A549 (cell line): ENCODE data around the gene ING5. TPM values are rescaled to one million over a fixed set of nuclear protein-coding genes. Genes with fewer than 3 reads are reported as not detected.

ENCODE experiments used
- ATAC-seq, 2 experiments: fragments of 200-7000 bp in 1 of 2; fragments of >200 bp in 1 of 2; cut with Nextera tagmentation in 1 of 2; cut with Tn5 transposase in 1 of 2; 3 replicates each; pipeline versions ENCODE4 v1.8.0 to v1.9.1; 2018 to 2020; ENCODE audit warnings: mild to moderate bottlenecking in 1 of 2, moderate library complexity in 1 of 2
- CTCF ChIA-PET: fragments of 300-600 bp; sonication (Branson Sonifier 250); formaldehyde crosslinking; extraction: SDS; loops from one replicate; lab custom pipeline; 2021; ENCODE audit warnings: antibody characterized with exemption, inconsistent platforms; lab: Yijun Ruan, JAX
- POLR2A ChIA-PET: fragments of 350-600 bp; formaldehyde crosslinking; extraction: SDS; loops from one replicate; lab custom pipeline; 2021; ENCODE audit warnings: antibody characterized with exemption, inconsistent platforms; lab: Yijun Ruan, JAX
- DNase-seq, 2 experiments: peaks; one replicate each; pipeline versions ENCODE4 v3.0.0 to v3.0.0-alpha.2; 2011 to 2016; ENCODE audit warnings: low read depth in 1 of 2, low spot score in 1 of 2
- FAIRE-seq: peaks from 2 replicates; lab custom pipeline; 2011; peaks lifted over from hg19 to GRCh38; lab: Jason Lieb, UNC
- H3K27ac ChIP-seq, 2 experiments: fragments of >200 bp; sonication (Bioruptor Twin); formaldehyde crosslinking; 3 replicates each; pipeline ENCODE4 v1.5.1; 2016 to 2017
- H3K4me1 ChIP-seq: fragments of >200 bp; sonication (Bioruptor Twin); formaldehyde crosslinking; 3 replicates; pipeline ENCODE4 v1.6.1; 2016
- H3K4me2 ChIP-seq: fragments of >200 bp; sonication (Bioruptor Twin); formaldehyde crosslinking; 3 replicates; pipeline ENCODE4 v1.6.1; 2016
- H3K4me3 ChIP-seq: fragments of >200 bp; sonication (Bioruptor Twin); formaldehyde crosslinking; 3 replicates; pipeline ENCODE4 v1.5.1; 2016
- H3K9me3 ChIP-seq: fragments of >200 bp; sonication (Bioruptor Twin); formaldehyde crosslinking; 3 replicates; pipeline ENCODE4 v1.6.1; 2016
- BCL3 ChIP-seq: fragments of >200 bp; sonication (Bioruptor Twin); formaldehyde crosslinking; IDR thresholded peaks from 3 replicates; pipeline ENCODE4 v1.6.1; 2016
- EHMT2 ChIP-seq: fragments of 200-600 bp; sonication (generic); IDR thresholded peaks from 2 replicates; pipeline ENCODE4 v1.6.1; 2016; ENCODE audit warnings: antibody characterized with exemption, low read depth, mild to moderate bottlenecking, moderate library complexity
- ELK1 ChIP-seq: fragments of 150-350 bp; IDR thresholded peaks from 2 replicates; pipeline ENCODE4 v1.6.1; 2014; ENCODE audit warnings: low read depth, mild to moderate bottlenecking, low read length
- EP300 ChIP-seq, 2 experiments: fragments of >200 bp; sonication (Bioruptor Twin); formaldehyde crosslinking; IDR thresholded peaks; 2 replicates in 1 of 2; 3 replicates in 1 of 2; pipeline ENCODE4 v1.6.1; 2016 to 2017
- ESRRA ChIP-seq: fragments of 150-350 bp; IDR thresholded peaks from 2 replicates; pipeline ENCODE4 v1.6.1; 2014; ENCODE audit warnings: mild to moderate bottlenecking, low read length, borderline replicate concordance
- FOSB ChIP-seq: fragments of 250-450 bp; sonication (Bioruptor Pico); IDR thresholded peaks from 2 replicates; pipeline ENCODE4 v1.5.0; 2020; ENCODE audit warnings: mild to moderate bottlenecking, moderate library complexity
- FOSL2 ChIP-seq, 2 experiments: fragments of 450-650 bp in 1 of 2; fragments of >200 bp in 1 of 2; sonication (Bioruptor Twin) in 1 of 2; formaldehyde crosslinking; IDR thresholded peaks; 2 replicates each; pipeline versions ENCODE4 v1.5.0 to v1.6.1; 2016 to 2020; ENCODE audit warnings: mild to moderate bottlenecking in 1 of 2, moderate library complexity in 1 of 2
- FOXS1 ChIP-seq: fragments of 250-450 bp; sonication (Bioruptor Pico); IDR thresholded peaks from 2 replicates; pipeline ENCODE4 v1.5.0; 2020; ENCODE audit warnings: mild to moderate bottlenecking, moderate library complexity
- HEYL ChIP-seq: fragments of 250-450 bp; sonication (Bioruptor Pico); IDR thresholded peaks from 2 replicates; pipeline ENCODE4 v1.8.0; 2021; ENCODE audit warnings: mild to moderate bottlenecking, moderate library complexity
- KDM1A ChIP-seq: fragments of 200-600 bp; sonication (generic); IDR thresholded peaks from 2 replicates; pipeline ENCODE4 v1.6.1; 2016; ENCODE audit warnings: low read depth, mild to moderate bottlenecking
- MAFK ChIP-seq: fragments of 450-650 bp; IDR thresholded peaks from 2 replicates; pipeline ENCODE4 v1.6.1; 2014; ENCODE audit not compliant: partially characterized antibody
- MAZ ChIP-seq: fragments of 150-350 bp; IDR thresholded peaks from 2 replicates; pipeline ENCODE4 v1.6.1; 2014; ENCODE audit warnings: antibody characterized with exemption, low read depth, low read length, borderline replicate concordance
- NFE2L2 ChIP-seq: fragments of 150-350 bp; conservative IDR thresholded peaks from 2 replicates; pipeline ENCODE4 v1.6.1; 2014; ENCODE audit warnings: low read length
- POLR2A ChIP-seq: IDR thresholded peaks from 2 replicates; pipeline ENCODE4 v1.6.1; 2012; ENCODE audit warnings: mild to moderate bottlenecking, low read length
- RCOR1 ChIP-seq: fragments of 150-350 bp; IDR thresholded peaks from 2 replicates; pipeline ENCODE4 v1.6.1; 2014; ENCODE audit warnings: antibody characterized with exemption, low read length, low read depth
- RFX5 ChIP-seq: fragments of 450-650 bp; IDR thresholded peaks from 2 replicates; pipeline ENCODE4 v1.7.1; 2014; ENCODE audit warnings: antibody characterized with exemption, mild to moderate bottlenecking, moderate library complexity
- SMC3 ChIP-seq: fragments of >200 bp; sonication (Bioruptor Twin); formaldehyde crosslinking; IDR thresholded peaks from 3 replicates; pipeline ENCODE4 v1.6.1; 2018; ENCODE audit warnings: inconsistent platforms
- TFCP2L1 ChIP-seq: fragments of 250-450 bp; sonication (Bioruptor Pico); IDR thresholded peaks from 2 replicates; pipeline ENCODE4 v1.5.0; 2021; ENCODE audit warnings: mild to moderate bottlenecking
- TP53 ChIP-seq: fragments of 250-450 bp; sonication (Bioruptor Pico); IDR thresholded peaks from 2 replicates; pipeline ENCODE4 v1.5.0; 2021; ENCODE audit warnings: mild to moderate bottlenecking, moderate library complexity
- USF2 ChIP-seq: fragments of 450-650 bp; IDR thresholded peaks from 2 replicates; pipeline ENCODE4 v1.6.1; 2014; ENCODE audit warnings: antibody characterized with exemption
- ZSCAN20 ChIP-seq: fragments of 250-450 bp; sonication (Bioruptor Pico); IDR thresholded peaks from 2 replicates; pipeline ENCODE4 v1.8.0; 2022; ENCODE audit warnings: mild to moderate bottlenecking, moderate library complexity
- WGBS: methylation state at CpG from one replicate; pipeline ENCODE4 v1.1.6; 2017; ENCODE audit errors: missing lambda C conversion rate; 5-methylcytosine and 5-hydroxymethylcytosine counted together
- polyA plus RNA-seq, 4 experiments: library from polyadenylated mRNA; depleted of rRNA in 3 of 4; stranded (reverse); fragments of >200 nt; fragmentation: RNase III in 1 of 4; extraction: RNeasy Plus Mini Kit Qiagen cat#74134 plus additional on column Dnase treatment in 1 of 4; gene quantifications; 2 replicates in 3 of 4; 3 replicates in 1 of 4; pipeline ENCODE4 v1.2.3, GENCODE V29; 2011 to 2017
- TF ChIP-seq, protein P1 (sequence below): IDR thresholded peaks from 2 replicates; pipeline ENCODE4 v1.6.1; 2012; ENCODE audit warnings: low read depth, borderline replicate concordance
- TF ChIP-seq, protein P2 (sequence below): IDR thresholded peaks from 2 replicates; pipeline ENCODE4 v1.6.1; 2012
- TF ChIP-seq, protein P3 (sequence below): fragments of 200-600 bp; sonication (generic); IDR thresholded peaks from 2 replicates; pipeline ENCODE4 v1.6.1; 2016; ENCODE audit warnings: antibody characterized with exemption, mild to moderate bottlenecking, moderate library complexity
- TF ChIP-seq, protein P4 (sequence below): IDR thresholded peaks from 2 replicates; pipeline ENCODE4 v1.6.1; 2012

ING5 gene
- polyA plus RNA-seq, 2 of the 4 experiments (the other 2 are of a cell fraction): 28.6 to 29.6 TPM

DNA sequence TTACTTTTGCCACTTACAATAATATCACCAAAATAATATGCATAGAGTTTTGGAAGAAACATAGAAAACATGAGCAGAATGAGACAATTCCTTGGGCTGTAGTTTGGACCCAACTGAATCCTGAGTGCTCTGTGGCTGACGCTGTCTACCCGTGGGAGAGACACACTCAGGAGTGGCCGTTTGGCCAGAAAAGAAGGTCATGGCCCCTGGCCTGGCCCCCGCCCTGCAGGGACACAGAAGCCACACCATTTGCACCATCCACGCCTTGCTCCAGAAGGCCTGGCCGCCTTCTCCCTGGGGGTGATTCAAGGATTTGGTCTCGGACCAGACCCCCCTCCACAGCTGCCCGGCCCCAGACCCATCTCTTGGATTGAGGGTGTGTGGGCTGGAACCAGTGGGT lies 26.2 kb downstream of the ING5 start:
- no peak for FAIRE-seq

DNA sequence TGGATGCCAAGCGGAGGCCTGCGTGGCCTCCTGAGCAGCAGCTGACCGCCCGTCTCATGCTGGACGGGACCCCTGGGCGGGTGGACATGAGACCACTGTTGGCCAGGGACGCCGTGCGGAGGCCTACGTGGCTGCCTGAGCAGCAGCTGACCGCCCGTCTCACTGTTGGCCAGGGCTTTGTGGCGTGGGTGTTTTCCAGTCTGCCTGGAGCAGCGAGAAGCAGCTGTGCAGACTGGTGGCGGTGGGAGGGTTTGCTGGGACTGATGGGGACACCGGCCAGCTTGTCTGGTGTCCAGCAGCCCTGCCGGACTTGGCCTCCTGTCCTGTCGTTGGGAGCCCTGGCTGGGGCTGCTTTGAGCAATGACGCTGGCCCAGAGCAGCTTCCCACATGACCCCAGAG lies 26.8 kb downstream of the ING5 start:
- WGBS: 85% methylated on average over 11 of the region's 19 CpGs
- Histone ChIP-seq H3K4me2 (no peak overlapping the region), H3K4me1 (no peaks in the 10 kb centered on the region), H3K9me3 (no peaks in the 10 kb centered on the region), H3K27ac (no peak overlapping the region), H3K4me3 (no peak overlapping the region)
- 0 out of 6 replicates have a peak, but pooled peaks of 1 of the 2 experiments have one; percentile 5 for ATAC-seq
- CTCF ChIA-PET: interaction anchor here (0.7 to 3.2 kb wide), 2 partner anchors 25 to 150 kb away, joined by 3 to 9 read pairs; no protein-coding TSS in a partner anchor
- POLR2A ChIA-PET: no interaction called here
- DNase-seq: no peak
- no peak for FAIRE-seq
- TF ChIP-seq POLR2A (no peak), MAZ (no peak), ESRRA (no peak), BCL3 (no peak), SMC3 (no peak), RCOR1 (no peak), HEYL (no peak), KDM1A (no peak), TP53 (CRISPR knock-in tag) (no peak), MAFK (no peak), RFX5 (no peak), EP300 (IDR thresholded peaks at IDR 0.05) (no peak)
- TF ChIP-seq, protein P1, sequence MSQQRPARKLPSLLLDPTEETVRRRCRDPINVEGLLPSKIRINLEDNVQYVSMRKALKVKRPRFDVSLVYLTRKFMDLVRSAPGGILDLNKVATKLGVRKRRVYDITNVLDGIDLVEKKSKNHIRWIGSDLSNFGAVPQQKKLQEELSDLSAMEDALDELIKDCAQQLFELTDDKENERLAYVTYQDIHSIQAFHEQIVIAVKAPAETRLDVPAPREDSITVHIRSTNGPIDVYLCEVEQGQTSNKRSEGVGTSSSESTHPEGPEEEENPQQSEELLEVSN: no peak

More for the DNA sequence above, 26.2 kb downstream of the ING5 start:
- no peak for DNase-seq
- 85% methylated on average over 5 of the region's 8 CpGs for WGBS
- TF ChIP-seq, protein P2, sequence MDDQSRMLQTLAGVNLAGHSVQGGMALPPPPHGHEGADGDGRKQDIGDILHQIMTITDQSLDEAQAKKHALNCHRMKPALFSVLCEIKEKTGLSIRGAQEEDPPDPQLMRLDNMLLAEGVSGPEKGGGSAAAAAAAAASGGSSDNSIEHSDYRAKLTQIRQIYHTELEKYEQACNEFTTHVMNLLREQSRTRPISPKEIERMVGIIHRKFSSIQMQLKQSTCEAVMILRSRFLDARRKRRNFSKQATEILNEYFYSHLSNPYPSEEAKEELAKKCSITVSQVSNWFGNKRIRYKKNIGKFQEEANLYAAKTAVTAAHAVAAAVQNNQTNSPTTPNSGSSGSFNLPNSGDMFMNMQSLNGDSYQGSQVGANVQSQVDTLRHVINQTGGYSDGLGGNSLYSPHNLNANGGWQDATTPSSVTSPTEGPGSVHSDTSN: no peak
- no peak for TF ChIP-seq MAFK
- no peak for TF ChIP-seq NFE2L2
- TF ChIP-seq ELK1: no peak
- TF ChIP-seq USF2: no peak
- TF ChIP-seq SMC3: no peak
- TF ChIP-seq, protein P3, sequence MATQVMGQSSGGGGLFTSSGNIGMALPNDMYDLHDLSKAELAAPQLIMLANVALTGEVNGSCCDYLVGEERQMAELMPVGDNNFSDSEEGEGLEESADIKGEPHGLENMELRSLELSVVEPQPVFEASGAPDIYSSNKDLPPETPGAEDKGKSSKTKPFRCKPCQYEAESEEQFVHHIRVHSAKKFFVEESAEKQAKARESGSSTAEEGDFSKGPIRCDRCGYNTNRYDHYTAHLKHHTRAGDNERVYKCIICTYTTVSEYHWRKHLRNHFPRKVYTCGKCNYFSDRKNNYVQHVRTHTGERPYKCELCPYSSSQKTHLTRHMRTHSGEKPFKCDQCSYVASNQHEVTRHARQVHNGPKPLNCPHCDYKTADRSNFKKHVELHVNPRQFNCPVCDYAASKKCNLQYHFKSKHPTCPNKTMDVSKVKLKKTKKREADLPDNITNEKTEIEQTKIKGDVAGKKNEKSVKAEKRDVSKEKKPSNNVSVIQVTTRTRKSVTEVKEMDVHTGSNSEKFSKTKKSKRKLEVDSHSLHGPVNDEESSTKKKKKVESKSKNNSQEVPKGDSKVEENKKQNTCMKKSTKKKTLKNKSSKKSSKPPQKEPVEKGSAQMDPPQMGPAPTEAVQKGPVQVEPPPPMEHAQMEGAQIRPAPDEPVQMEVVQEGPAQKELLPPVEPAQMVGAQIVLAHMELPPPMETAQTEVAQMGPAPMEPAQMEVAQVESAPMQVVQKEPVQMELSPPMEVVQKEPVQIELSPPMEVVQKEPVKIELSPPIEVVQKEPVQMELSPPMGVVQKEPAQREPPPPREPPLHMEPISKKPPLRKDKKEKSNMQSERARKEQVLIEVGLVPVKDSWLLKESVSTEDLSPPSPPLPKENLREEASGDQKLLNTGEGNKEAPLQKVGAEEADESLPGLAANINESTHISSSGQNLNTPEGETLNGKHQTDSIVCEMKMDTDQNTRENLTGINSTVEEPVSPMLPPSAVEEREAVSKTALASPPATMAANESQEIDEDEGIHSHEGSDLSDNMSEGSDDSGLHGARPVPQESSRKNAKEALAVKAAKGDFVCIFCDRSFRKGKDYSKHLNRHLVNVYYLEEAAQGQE: no peak
- TF ChIP-seq TFCP2L1: no peak
- no peak for TF ChIP-seq FOSB (CRISPR knock-in tag)
- TF ChIP-seq POLR2A: no peak
- TF ChIP-seq FOSL2 (IDR thresholded peaks at IDR 0.05): no peak
- TF ChIP-seq FOSL2 (CRISPR knock-in tag; IDR thresholded peaks at IDR 0.05): no peak
- TF ChIP-seq TP53 (CRISPR knock-in tag): no peak
- no peak for TF ChIP-seq EHMT2
- no peak for TF ChIP-seq FOXS1 (CRISPR knock-in tag)
- TF ChIP-seq, protein P4, sequence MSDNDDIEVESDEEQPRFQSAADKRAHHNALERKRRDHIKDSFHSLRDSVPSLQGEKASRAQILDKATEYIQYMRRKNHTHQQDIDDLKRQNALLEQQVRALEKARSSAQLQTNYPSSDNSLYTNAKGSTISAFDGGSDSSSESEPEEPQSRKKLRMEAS: no peak
- TF ChIP-seq ZSCAN20: no peak
- TF ChIP-seq, all 56 proteins: peak for 0
- ChIA-PET CTCF (interaction anchor here (3.2 kb wide), 1 partner anchor 150 kb away, joined by 9 read pairs; no protein-coding TSS in a partner anchor), POLR2A (no interaction called here)
- Histone ChIP-seq H3K4me1 (no peaks in the 10 kb centered on the region), H3K4me2 (no peak overlapping the region), H3K4me3 (no peak overlapping the region), H3K27ac (no peak overlapping the region), H3K9me3 (peaks cover 6% of the 10 kb centered on the region)
- no peak; a peak in 1 of 6 replicates for ATAC-seq
